ENCODE results near the gene SEMA5A.

DNA sequence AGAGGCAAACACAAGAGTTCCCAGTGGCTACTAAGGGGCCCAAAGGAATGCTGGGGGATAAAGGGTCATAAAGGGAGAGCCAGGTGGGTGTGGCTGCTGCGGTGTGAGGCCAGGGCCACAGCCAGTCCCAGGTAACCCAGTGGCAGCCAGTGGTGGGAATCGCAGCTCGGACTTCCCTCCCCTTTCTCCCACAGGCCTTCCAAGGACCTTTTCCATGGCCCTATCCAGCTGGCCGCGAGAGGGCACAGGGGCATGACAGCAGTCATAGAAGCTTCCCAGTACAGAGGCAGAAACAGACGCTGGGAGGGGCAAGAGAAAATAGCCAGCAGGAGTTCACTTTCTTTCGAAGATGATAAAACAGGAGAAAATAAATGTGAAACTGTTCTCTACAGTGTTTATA, 257.6 kb downstream of the SEMA5A start:
- TF ChIP-seq CTCF (IDR thresholded peaks at IDR 0.05) (no peak), EZH2 (IDR thresholded peaks at IDR 0.05; ENCODE audit: borderline replicate concordance, insufficient read depth, low read depth, low read length, poor library complexity, severe bottlenecking) (no peak)

Measured in B cell (primary cell).